HG02870 (cell line): Measurements from ENCODE around the gene MFAP2.

Experiments used
- ATAC-seq: cut with Tn5 transposase; IDR thresholded peaks from one replicate; pipeline ENCODE4 v1.9.1; 2021; ENCODE audit warnings: mild to moderate bottlenecking, moderate library complexity; ENCODE audit not compliant: unreplicated experiment

The MFAP2 gene, protein sequence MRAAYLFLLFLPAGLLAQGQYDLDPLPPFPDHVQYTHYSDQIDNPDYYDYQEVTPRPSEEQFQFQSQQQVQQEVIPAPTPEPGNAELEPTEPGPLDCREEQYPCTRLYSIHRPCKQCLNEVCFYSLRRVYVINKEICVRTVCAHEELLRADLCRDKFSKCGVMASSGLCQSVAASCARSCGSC

GRCh38 chr1:16980473-16981268, at the start of gene MFAP2:
Gene MFAP2 (minus strand): TSS chr1:16980620. CDS start chr1:16978273, 2,347 bp downstream.
- no peak for ATAC-seq

GRCh38 chr1:17030206-17030605, 49.8 kb upstream of the MFAP2 start:
- ATAC-seq = no peak

GRCh38 chr1:17028662-17029188, 48.3 kb upstream of the MFAP2 start:
- ATAC-seq = no peak

DNA sequence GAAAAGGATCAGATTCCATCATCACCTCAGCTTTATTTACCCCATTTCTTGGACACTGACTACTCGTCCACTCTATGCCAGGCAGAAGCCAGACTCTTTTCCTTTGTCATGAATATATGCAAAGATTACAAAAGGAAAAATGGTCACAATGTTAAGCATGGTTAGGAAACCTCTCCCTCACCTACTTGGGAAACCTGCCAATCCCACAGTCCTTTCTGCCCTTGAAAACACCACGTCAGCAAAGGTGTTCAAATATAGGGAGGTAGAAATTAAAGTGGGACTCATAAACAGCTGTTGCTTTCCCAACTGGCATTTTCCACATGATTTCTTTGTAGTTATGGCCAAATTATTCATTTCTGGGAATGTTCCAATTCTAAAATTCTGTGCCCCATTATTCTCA, 47.5 kb upstream of the MFAP2 start:
- ATAC-seq = no peak

GRCh38 chr1:17027403-17027802, 47.0 kb upstream of the MFAP2 start:
- no peak for ATAC-seq

- ATAC-seq = no peak
Measured at GRCh38 chr1:17024721-17025120, 44.3 kb upstream of the MFAP2 start.

GRCh38 chr1:17023573-17023972, 43.2 kb upstream of the MFAP2 start:
- no peak for ATAC-seq

DNA sequence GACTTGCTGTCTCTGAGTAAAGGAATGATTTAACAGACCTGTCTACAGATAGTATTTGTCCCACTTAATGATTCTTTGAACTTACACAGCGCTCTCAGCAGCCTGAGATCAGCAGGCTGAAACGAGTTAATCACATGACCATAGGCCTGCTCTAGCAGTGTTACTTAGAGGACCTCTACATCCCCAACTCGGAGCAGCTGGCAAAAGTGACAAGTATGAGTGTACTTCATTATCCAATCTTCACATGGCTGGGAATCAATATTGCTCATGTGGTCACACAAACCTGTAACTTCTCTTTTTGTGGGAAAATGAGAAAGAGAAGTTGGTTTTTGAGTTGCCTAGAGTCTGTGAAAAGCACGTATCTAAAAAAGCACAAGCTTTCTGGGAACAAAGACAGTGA, 42.7 kb upstream of the MFAP2 start:
- no peak for ATAC-seq

- ATAC-seq = no peak
Measured at GRCh38 chr1:17021896-17022295, 41.5 kb upstream of the MFAP2 start.

DNA sequence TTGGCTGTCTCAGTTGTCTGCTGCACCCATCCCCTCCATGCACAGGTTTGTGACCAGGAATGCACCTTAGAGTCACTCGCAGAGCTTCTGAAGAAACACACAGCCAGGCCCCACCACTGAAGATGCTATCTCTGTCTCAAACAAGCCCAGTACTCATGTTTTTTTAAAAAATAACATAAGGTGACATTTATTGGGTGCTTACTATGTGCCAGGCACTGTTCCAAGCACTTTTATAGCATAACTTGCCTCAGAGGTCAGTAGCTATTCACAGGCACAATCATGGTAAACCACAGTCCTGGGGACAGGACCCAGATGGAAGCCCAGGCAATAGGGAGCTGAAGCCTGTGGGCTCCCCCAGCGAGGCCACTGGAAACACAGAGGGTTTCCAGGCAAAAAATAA, 40.1 kb upstream of the MFAP2 start:
- no peak for ATAC-seq

DNA sequence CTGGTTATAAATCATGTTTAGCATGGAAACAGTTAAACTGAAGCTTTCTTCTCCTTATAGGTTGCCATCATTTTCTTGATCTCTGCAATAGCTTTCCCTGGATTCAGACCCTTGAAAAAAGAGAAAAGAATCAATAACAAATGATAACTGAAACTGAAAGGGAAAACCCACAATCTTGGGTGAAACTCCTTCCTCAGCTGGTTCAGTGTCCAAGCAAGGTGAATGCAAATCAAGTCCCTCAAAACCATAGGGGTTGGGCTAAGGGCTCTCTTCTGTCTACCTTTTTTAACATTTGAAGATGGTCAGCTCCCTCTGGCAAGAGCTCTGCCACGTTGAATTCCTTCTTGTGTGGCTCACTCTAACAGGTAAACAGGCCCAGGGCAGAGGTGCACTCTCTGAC, 38.4 kb upstream of the MFAP2 start:
- no peak for ATAC-seq

DNA sequence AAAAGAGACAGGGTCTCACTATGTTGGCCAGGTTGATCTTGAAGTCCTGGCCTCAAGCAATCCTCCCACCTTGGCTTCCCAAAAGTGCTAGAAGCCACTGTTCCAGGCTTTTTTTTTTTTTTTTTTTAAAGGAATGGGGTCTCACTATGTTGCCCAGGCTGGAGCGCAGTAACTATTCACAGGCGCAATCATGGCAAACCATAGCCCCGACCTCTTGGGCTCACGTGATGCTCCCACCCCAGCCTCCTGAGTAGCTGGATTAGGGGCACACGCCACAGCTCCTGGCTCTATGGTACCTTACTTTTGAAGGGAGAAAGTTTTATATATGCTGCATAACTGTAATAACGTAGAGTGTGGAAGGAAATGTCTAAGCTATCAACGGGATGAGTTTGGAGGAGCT, 37.0 kb upstream of the MFAP2 start:
- ATAC-seq = no peak

- ATAC-seq = no peak
Measured at GRCh38 chr1:17016317-17016661, 35.9 kb upstream of the MFAP2 start.

DNA sequence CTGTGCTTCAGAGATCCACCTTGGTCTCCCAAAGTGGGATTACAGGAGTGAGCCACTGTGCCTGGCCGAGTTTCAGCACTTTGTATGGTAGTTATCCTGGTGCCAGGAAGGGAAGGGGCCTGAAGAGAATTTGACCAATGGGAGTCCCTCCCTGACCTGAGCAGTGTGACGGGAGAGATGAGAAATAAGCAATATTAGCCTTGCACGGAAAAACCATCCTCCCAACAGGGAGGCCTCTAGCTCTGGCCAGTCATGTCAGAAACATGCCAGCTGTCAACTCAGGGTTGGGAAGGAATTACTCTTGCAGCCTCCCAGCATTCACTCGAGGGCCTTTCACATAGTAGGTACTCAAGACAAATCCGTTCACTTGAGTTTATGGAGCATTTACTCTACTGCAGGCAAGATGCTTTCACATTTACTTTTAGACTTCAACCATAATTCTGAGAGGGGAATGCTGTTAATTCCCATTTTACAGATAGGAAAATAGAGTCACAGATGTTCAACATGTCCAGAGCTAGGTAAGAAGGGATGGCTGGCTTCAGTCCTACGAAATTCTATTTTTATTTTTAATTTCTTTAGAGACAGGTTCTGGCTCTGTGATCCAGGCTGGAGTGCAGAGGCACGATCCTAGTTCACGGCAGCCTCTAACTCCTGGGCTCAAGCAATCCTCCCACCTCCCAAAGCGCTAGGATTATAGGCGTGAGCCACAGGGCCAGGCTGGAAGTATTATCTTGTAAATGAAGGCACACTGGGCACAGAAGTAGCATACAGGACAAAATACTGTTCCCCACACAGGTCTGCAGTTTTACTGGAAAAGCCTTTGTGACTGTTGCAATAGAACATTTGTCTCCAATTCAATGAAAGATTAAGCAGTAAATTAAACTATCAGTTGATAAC, 34.5 kb upstream of the MFAP2 start:
- ATAC-seq = no peak

- ATAC-seq = no peak
Measured at GRCh38 chr1:17013491-17014320, 33.3 kb upstream of the MFAP2 start.

- ATAC-seq = no peak
Measured at GRCh38 chr1:17012775-17013490, 32.5 kb upstream of the MFAP2 start.

DNA sequence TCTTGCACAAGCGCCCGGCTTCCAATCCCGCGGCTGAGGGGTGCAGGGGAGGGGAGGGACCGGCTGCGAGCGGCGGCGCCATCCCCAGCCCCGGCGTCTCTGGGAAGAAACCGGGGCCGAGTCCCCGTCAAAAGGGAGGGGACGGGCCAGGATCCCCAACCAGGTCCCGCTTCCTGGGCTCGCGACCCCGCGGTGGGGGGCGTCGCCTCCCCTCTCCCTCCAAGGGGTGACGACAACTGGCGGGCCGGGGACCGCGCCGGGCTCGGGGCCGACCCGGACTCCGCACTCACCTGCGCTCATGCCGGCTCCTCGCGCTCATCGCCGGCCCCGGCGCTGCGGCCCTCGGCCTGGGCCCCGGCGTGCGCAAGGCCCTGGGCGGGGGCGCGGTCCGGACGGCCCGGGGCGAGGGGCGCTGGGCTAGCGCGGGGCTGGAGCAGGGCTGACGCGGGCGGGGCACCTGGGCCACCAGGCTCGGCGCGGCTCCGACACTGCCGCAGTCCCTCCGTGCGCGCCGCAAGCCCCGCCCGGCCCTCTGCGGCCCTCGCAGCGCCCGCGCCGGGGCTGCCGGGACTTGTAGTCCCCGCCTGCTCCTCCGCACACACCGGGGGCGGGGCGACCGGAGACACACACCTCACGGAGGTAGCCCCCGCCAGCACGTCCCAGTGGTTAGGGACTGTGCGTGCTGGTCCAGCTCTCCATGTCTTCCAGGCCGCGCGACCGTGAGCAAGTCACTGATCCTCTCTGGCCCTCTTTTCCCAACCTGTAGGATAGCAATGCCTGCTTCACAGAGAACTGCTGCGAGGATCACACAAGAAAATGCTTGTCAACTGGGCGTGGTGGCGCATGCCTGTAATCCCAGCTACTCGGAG, 31.3 kb upstream of the MFAP2 start, which contains the start of gene ATP13A2:
ATP13A2 (minus strand) TSS at position 490 of the 869 bp plus-strand sequence; CDS start at position 300, 190 bp downstream.
- peak; percentile 86 for ATAC-seq

DNA sequence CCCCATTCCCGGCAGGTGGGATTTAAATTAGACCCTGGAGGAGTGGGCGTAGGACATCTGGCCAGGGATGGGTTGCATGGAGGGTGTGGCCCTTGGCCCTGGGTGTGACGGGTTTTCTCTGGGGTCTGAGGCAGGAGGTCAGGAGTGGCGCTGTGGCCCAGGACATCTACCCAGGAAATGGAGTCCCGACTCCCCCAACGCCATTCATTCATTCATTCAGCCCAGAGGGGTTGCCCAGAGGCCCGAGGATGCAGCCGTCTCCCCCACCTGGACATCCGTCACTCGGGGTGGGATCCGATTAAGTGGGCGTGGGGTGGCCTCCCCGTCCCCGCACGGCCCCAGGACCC, 30.6 kb upstream of the MFAP2 start:
- ATAC-seq = no peak

DNA sequence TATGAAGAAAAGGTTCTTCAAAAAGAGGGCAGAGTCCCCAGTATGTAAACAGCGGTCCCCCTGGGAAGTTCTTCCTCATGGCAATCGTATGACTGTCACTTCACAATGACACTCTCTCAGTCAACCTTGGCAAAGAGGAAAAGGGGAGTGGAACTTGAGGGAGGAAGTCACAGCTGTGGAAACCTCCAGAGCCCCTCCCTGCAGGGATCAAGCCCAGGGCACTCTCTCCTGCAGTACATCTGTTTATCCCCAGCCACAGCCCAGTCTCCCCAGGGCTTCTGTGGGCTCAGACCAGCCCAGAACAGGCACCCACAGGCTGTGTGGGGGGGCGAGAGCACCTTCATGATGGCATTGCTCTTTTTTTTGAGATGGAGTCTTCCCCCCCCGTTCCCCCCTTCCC, 29.3 kb upstream of the MFAP2 start:
- no peak for ATAC-seq
